Keratinocyte (primary cell): ENCODE data around the gene DSCAML1. TPM values are rescaled to one million over a fixed set of nuclear protein-coding genes. Genes with fewer than 3 reads are reported as not detected.

Experiments
- DNase-seq: peaks from one replicate; pipeline ENCODE4 v3.0.0-alpha.2; 2011; ENCODE audit warnings: low read depth, missing footprints, low spot score
- FAIRE-seq: peaks from 2 replicates; lab custom pipeline; 2011; peaks lifted over from hg19 to GRCh38; lab: Jason Lieb, UNC
- H2AFZ ChIP-seq: 2 replicates; pipeline ENCODE4 v1.6.0; 2012; ENCODE audit warnings: low read length, control low read depth, inconsistent platforms; ENCODE audit not compliant: control insufficient read depth
- H3K27ac ChIP-seq: 2 replicates; pipeline ENCODE4 v1.5.1; 2011; ENCODE audit warnings: low read length; ENCODE audit not compliant: control insufficient read depth, insufficient read depth
- H3K27me3 ChIP-seq: 3 replicates; pipeline ENCODE4 v1.6.0; 2011; ENCODE audit warnings: low read length; ENCODE audit not compliant: control insufficient read depth, insufficient read depth; ENCODE audit errors: extremely low read depth
- H3K36me3 ChIP-seq, 2 experiments: 2 replicates in 1 of 2; 3 replicates in 1 of 2; pipeline ENCODE4 v1.5.1; 2011; ENCODE audit warnings: low read length in 2 of 2, mild to moderate bottlenecking in 1 of 2; ENCODE audit not compliant: control insufficient read depth in 2 of 2, insufficient read depth in 2 of 2; ENCODE audit errors: extremely low read depth in 1 of 2
- H3K4me1 ChIP-seq: 3 replicates; pipeline ENCODE4 v1.5.1; 2011; ENCODE audit warnings: low read length; ENCODE audit not compliant: control insufficient read depth, insufficient read depth; ENCODE audit errors: extremely low read depth
- H3K4me2 ChIP-seq: 3 replicates; pipeline ENCODE4 v1.6.0; 2011; ENCODE audit warnings: low read depth, low read length; ENCODE audit not compliant: control insufficient read depth, insufficient read depth; ENCODE audit errors: extremely low read depth
- H3K4me3 ChIP-seq, 3 experiments: fragments of 200-600 bp in 1 of 3; sonication (generic) in 1 of 3; 2 replicates in 2 of 3; 3 replicates in 1 of 3; pipeline ENCODE4 v1.5.1; 2011 to 2016; ENCODE audit warnings: low read length in 3 of 3, mild to moderate bottlenecking in 3 of 3, control low read depth in 2 of 3, inconsistent platforms in 1 of 3, low read depth in 1 of 3, mixed read lengths in 1 of 3, mixed run types in 1 of 3, moderate library complexity in 1 of 3; ENCODE audit not compliant: control insufficient read depth in 2 of 3, insufficient read depth in 2 of 3; ENCODE audit errors: extremely low read depth in 1 of 3
- H3K79me2 ChIP-seq: 2 replicates; pipeline ENCODE4 v1.6.0; 2012; ENCODE audit warnings: low read length; ENCODE audit not compliant: control insufficient read depth, insufficient read depth
- H3K9ac ChIP-seq: 3 replicates; pipeline ENCODE4 v1.6.0; 2011; ENCODE audit warnings: low read length; ENCODE audit not compliant: control insufficient read depth, insufficient read depth; ENCODE audit errors: extremely low read depth
- H3K9me1 ChIP-seq: 3 replicates; pipeline ENCODE4 v1.6.0; 2011; ENCODE audit warnings: low read length; ENCODE audit not compliant: control insufficient read depth, insufficient read depth; ENCODE audit errors: extremely low read depth
- H3K9me3 ChIP-seq: 2 replicates; pipeline ENCODE4 v1.5.1; 2012; ENCODE audit warnings: low read depth, low read length; ENCODE audit not compliant: control insufficient read depth
- H4K20me1 ChIP-seq: 3 replicates; pipeline ENCODE4 v1.6.0; 2011; ENCODE audit warnings: low read length; ENCODE audit not compliant: control insufficient read depth, insufficient read depth; ENCODE audit errors: extremely low read depth
- CTCF ChIP-seq, 3 experiments: IDR thresholded peaks in 1 of 3; conservative IDR thresholded peaks in 1 of 3; optimal IDR thresholded peaks in 1 of 3; 2 replicates in 2 of 3; 3 replicates in 1 of 3; pipeline versions ENCODE3 to v1.5.1; 2011; ENCODE audit warnings: low read length in 3 of 3, mild to moderate bottlenecking in 3 of 3, moderate library complexity in 2 of 3, control low read depth in 1 of 3, inconsistent platforms in 1 of 3; ENCODE audit not compliant: insufficient read depth in 2 of 3; ENCODE audit errors: extremely low read depth in 1 of 3
- EZH2 ChIP-seq: IDR thresholded peaks from one replicate; pipeline ENCODE4 v1.6.1; 2012; ENCODE audit warnings: inconsistent platforms, mild to moderate bottlenecking, low read length, moderate library complexity
- dilution Hi-C: fragments of 300-500 bp; cut with MboI; formaldehyde crosslinking; loops from one replicate; pipeline ENCODE4 v1.7.0; 2020; ENCODE audit warnings: low sequenced_read_pairs; ENCODE audit not compliant: extremely low pct_ligation_motif_present
- polyA plus RNA-seq, 5 experiments: library from polyadenylated mRNA; depleted of rRNA in 3 of 5; stranded (reverse) in 3 of 5; stranded (forward) in 1 of 5; unstranded in 1 of 5; fragments of >200 nt; gene quantifications; 1 replicate in 1 of 5; 2 replicates in 3 of 5; 3 replicates in 1 of 5; pipeline versions ENCODE4 v1.2.1 to v1.2.3, GENCODE V29; 2011 to 2012; ENCODE audit warnings: missing spikeins in 2 of 5, low read depth in 1 of 5, low replicate concordance in 1 of 5

DSCAML1 gene
- polyA plus RNA-seq, 1 donor (not counting 4 experiments of a cell fraction or from before 2014, with no cell fraction given): not detected

DNA sequence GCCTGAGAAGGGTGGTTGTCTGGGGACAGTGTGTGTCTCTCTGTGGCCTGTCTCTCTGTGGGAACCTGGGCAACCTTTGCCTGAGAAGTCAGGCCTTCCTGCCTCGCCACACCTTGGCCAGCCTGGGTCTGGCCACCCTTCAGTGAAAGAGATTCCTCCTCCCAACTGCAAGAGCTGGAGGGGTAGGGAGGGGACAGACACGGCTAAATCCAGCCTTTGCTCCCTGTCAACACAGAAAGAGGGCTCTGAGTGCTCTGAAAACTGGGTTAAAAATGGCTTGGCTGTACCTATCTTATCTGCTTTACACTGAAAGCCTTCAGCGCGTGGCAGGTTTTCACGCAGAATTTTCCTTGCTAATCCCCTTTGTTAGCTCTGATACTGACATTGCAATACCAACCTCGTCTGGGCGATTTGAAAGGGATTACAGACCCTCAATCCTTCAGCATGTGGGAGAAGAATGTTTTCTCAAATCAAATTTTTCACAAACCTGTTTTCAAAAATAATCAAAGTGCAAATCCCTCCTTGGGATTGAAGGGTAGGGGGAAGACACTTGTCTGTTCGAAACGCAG lies 163.7 kb downstream of the DSCAML1 start:
- Histone ChIP-seq H3K4me1 (no peaks in the 10 kb centered on the region), H3K4me3 (no peak overlapping the region), H3K36me3 (no peaks in the 10 kb centered on the region), H3K9me3 (no peaks in the 10 kb centered on the region), H3K9me1 (no peaks in the 10 kb centered on the region), H3K4me2 (no peak overlapping the region), H3K9ac (no peak overlapping the region), H2AFZ (no peak overlapping the region), H3K27ac (no peak overlapping the region), H3K27me3 (peaks cover 8% of the 10 kb centered on the region), H3K79me2 (no peaks in the 10 kb centered on the region), H4K20me1 (no peaks in the 10 kb centered on the region)
- FAIRE-seq: no peak
- DNase-seq: no peak
- dilution Hi-C loops: no loop called here
- TF ChIP-seq CTCF (optimal IDR thresholded peaks at IDR 0.05 in 1 of 3, IDR thresholded peaks at IDR 0.05 in 1 of 3, conservative IDR thresholded peaks at IDR 0.05 in 1 of 3; ENCODE audit: extremely low read depth in 1 of 3, insufficient read depth in 2 of 3, low read length in 3 of 3): no peak
- TF ChIP-seq EZH2: no peak

DNA sequence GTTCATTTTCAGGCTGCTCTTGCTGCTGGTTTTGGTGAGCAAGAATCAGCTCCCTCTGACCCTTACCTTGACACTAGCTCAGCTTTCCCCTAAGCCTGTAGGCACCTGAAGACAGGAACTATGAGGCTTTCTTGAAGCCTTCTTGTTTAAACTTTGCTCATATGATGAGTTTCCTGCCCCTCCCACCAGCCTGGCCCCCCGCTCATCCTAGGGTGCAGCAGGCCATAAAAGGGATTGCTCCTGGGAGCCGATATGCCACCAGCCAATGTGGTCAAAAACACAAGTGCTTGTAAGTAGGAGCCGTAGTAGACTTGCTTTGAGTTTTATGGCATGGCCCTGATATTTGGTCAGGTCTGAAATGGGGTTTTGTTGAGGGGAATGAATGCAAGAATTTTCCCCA lies 164.7 kb downstream of the DSCAML1 start:
- Histone ChIP-seq H3K9ac (no peak overlapping the region), H2AFZ (no peak overlapping the region), H3K9me1 (no peaks in the 10 kb centered on the region), H3K9me3 (no peaks in the 10 kb centered on the region), H3K36me3 (no peaks in the 10 kb centered on the region), H3K79me2 (no peaks in the 10 kb centered on the region), H3K27ac (no peak overlapping the region), H3K4me1 (no peaks in the 10 kb centered on the region), H4K20me1 (no peaks in the 10 kb centered on the region), H3K4me3 (no peak overlapping the region), H3K27me3 (peaks cover 9% of the 10 kb centered on the region), H3K4me2 (no peak overlapping the region)
- no peak for DNase-seq
- dilution Hi-C loops: no loop called here
- TF ChIP-seq CTCF (optimal IDR thresholded peaks at IDR 0.05 in 1 of 3, IDR thresholded peaks at IDR 0.05 in 1 of 3, conservative IDR thresholded peaks at IDR 0.05 in 1 of 3; ENCODE audit: extremely low read depth in 1 of 3, insufficient read depth in 2 of 3, low read length in 3 of 3) (no peak), EZH2 (no peak)
- no peak for FAIRE-seq
